MM.1S (cell line): ENCODE results near the gene SAFB.

Source experiments
- DNase-seq: peaks from one replicate; pipeline ENCODE4 v3.0.0-alpha.2; 2015
- H2AFZ ChIP-seq: fragments of 300-600 bp; sonication (generic); 2 replicates; pipeline ENCODE4 v1.6.0; 2016; ENCODE audit warnings: antibody characterized with exemption, low read length
- H3F3A ChIP-seq: fragments of 300-600 bp; sonication (generic); 2 replicates; pipeline ENCODE4 v1.6.1; 2016; ENCODE audit warnings: mild to moderate bottlenecking, antibody characterized with exemption, low read length, moderate library complexity, mixed read lengths; ENCODE audit not compliant: insufficient read depth
- H3K27ac ChIP-seq: fragments of 300-600 bp; sonication (generic); 2 replicates; pipeline ENCODE4 v1.5.1; 2016; ENCODE audit warnings: mild to moderate bottlenecking, low read length
- H3K27me3 ChIP-seq: fragments of 300-600 bp; sonication (generic); replicated peaks from 2 replicates; pipeline ENCODE4 v1.6.0; 2016; ENCODE audit warnings: low read length; ENCODE audit not compliant: insufficient read depth
- H3K36me3 ChIP-seq: fragments of 300-600 bp; sonication (generic); replicated peaks from 2 replicates; pipeline ENCODE4 v1.6.1; 2016; ENCODE audit warnings: mild to moderate bottlenecking, low read length, mixed read lengths; ENCODE audit not compliant: insufficient read depth
- H3K4me1 ChIP-seq: fragments of 300-600 bp; sonication (generic); 2 replicates; pipeline ENCODE4 v1.6.1; 2016; ENCODE audit warnings: low read length, mixed read lengths
- H3K4me2 ChIP-seq: fragments of 300-600 bp; sonication (generic); 2 replicates; pipeline ENCODE4 v1.6.0; 2016; ENCODE audit warnings: low read depth, low read length
- H3K4me3 ChIP-seq: fragments of 300-600 bp; sonication (generic); 2 replicates; pipeline ENCODE4 v1.5.1; 2016; ENCODE audit warnings: low read length, mixed read lengths
- H3K79me2 ChIP-seq: fragments of 300-600 bp; sonication (generic); 2 replicates; pipeline ENCODE4 v1.6.1; 2016; ENCODE audit warnings: mixed run types, low read length, mixed read lengths
- H3K9ac ChIP-seq: fragments of 300-600 bp; sonication (generic); 2 replicates; pipeline ENCODE4 v1.6.1; 2016; ENCODE audit warnings: low read length, mixed read lengths
- H3K9me2 ChIP-seq: fragments of 300-600 bp; sonication (generic); replicated peaks from 2 replicates; pipeline ENCODE4 v1.6.1; 2016; ENCODE audit warnings: mild to moderate bottlenecking, low read length, mixed read lengths; ENCODE audit not compliant: insufficient read depth
- H3K9me3 ChIP-seq: fragments of 300-600 bp; sonication (generic); replicated peaks from 2 replicates; pipeline ENCODE4 v1.6.1; 2016; ENCODE audit warnings: mild to moderate bottlenecking, low read length, mixed read lengths; ENCODE audit not compliant: insufficient read depth
- H4K20me1 ChIP-seq: fragments of 300-600 bp; sonication (generic); 2 replicates; pipeline ENCODE4 v1.6.1; 2016; ENCODE audit warnings: mild to moderate bottlenecking, low read length, moderate library complexity, mixed read lengths; ENCODE audit not compliant: insufficient read depth
- EZH2 ChIP-seq: fragments of 300-600 bp; sonication (generic); optimal IDR thresholded peaks from 2 replicates; pipeline ENCODE3; 2017; ENCODE audit warnings: low read depth, mild to moderate bottlenecking, antibody characterized with exemption, low read length, mixed read lengths
- EZH2phosphoT487 ChIP-seq: fragments of 300-600 bp; sonication (generic); IDR thresholded peaks from 2 replicates; pipeline ENCODE4 v1.6.1; 2018; ENCODE audit warnings: antibody characterized with exemption, low read length
- TF ChIP-seq, protein P1 (sequence below): fragments of 300-600 bp; sonication (generic); IDR thresholded peaks from 2 replicates; pipeline ENCODE4 v1.5.1; 2016; ENCODE audit warnings: antibody characterized with exemption, low read length, mixed read lengths

Gene SAFB

DNA sequence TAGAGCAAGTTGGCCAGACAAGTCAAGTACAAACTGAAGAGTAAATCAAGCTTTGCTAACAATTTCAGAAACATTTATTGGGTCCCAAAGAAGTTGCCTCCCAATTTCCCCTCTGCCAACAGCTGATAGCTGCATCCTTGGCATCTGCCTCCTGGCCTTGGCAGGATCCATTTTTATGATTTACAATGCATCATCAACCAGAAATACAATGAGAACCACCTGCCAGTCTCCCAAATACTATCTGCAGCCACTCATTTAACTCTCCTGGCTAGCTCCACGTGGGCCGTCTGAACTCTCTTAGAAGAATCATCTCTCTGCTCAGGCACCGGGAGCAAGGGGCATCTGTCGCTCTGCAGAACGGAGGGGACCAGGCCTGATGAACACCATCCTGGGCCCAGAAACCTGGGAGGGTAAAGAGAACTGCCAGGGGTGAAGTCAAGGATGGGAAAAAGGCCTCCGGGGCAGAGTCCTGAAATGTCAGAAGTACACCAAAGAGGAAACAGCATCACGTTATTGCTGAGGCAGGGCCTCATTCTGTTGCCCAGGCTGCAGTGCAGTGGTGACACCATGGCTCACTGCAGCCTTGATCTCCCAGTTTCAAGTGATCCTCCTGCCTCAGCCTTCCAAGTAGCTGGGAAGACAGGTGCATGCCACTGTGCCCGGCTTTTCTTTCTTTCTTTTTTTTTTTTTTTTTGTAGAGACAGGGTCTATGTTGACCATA lies 94.5 kb downstream of the SAFB start:
- Histone ChIP-seq H3K4me1 (peaks cover 4% of the 10 kb centered on the region; the same call in 1 of the 2 replicates), H3K36me3 (peaks cover 12% of the 10 kb centered on the region; the same call in 1 of the 2 replicates), H3K4me2 (peak overlapping the region; percentile 71; the same call in 1 of the 2 replicates), H3K9me2 (no peaks in the 10 kb centered on the region), H3K4me3 (no peak overlapping the region), H3K27me3 (peaks cover 2% of the 10 kb centered on the region), H2AFZ (no peak overlapping the region), H3K27ac (no peak overlapping the region), H3K9ac (no peak overlapping the region), H4K20me1 (peaks cover 5% of the 10 kb centered on the region; the same call in 1 of the 2 replicates), H3K79me2 (peaks cover 69% of the 10 kb centered on the region), H3K9me3 (no peaks in the 10 kb centered on the region), H3F3A (no peaks in the 10 kb centered on the region)
- TF ChIP-seq, protein P1, sequence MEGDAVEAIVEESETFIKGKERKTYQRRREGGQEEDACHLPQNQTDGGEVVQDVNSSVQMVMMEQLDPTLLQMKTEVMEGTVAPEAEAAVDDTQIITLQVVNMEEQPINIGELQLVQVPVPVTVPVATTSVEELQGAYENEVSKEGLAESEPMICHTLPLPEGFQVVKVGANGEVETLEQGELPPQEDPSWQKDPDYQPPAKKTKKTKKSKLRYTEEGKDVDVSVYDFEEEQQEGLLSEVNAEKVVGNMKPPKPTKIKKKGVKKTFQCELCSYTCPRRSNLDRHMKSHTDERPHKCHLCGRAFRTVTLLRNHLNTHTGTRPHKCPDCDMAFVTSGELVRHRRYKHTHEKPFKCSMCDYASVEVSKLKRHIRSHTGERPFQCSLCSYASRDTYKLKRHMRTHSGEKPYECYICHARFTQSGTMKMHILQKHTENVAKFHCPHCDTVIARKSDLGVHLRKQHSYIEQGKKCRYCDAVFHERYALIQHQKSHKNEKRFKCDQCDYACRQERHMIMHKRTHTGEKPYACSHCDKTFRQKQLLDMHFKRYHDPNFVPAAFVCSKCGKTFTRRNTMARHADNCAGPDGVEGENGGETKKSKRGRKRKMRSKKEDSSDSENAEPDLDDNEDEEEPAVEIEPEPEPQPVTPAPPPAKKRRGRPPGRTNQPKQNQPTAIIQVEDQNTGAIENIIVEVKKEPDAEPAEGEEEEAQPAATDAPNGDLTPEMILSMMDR = no peak
- TF ChIP-seq EZH2 = no peak
- TF ChIP-seq EZH2phosphoT487 = no peak
- no peak for DNase-seq
